C4-2B (cell line): ENCODE data around the gene PKHD1.

ENCODE experiments used
- ZFX ChIP-seq: fragments of 450-650 bp; IDR thresholded peaks from 2 replicates; pipeline ENCODE4 v1.6.1; 2017
- TF ChIP-seq, protein P1 (sequence below): fragments of 450-650 bp; conservative IDR thresholded peaks from 2 replicates; pipeline ENCODE4 v1.5.1; 2017; ENCODE audit warnings: mild to moderate bottlenecking

DNA sequence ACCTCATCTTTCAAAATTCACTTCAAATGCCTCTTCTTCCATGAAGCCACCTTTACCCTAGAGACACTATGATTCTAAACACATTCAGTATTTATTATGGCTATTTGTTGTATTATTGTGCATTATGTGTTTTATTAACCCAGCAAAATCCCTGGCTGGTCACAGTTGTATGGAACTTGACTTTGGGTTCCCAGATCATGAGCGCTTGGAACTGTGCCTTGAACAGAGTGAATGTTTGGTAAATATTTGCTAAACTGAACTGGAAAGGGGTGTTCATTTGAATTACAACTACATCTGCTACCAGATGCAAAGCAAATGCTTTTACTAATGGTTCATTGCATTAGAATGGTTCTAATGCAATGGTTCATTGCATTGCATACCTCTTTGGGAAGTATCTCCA lies 259.8 kb downstream of the PKHD1 start:
- TF ChIP-seq, protein P1, sequence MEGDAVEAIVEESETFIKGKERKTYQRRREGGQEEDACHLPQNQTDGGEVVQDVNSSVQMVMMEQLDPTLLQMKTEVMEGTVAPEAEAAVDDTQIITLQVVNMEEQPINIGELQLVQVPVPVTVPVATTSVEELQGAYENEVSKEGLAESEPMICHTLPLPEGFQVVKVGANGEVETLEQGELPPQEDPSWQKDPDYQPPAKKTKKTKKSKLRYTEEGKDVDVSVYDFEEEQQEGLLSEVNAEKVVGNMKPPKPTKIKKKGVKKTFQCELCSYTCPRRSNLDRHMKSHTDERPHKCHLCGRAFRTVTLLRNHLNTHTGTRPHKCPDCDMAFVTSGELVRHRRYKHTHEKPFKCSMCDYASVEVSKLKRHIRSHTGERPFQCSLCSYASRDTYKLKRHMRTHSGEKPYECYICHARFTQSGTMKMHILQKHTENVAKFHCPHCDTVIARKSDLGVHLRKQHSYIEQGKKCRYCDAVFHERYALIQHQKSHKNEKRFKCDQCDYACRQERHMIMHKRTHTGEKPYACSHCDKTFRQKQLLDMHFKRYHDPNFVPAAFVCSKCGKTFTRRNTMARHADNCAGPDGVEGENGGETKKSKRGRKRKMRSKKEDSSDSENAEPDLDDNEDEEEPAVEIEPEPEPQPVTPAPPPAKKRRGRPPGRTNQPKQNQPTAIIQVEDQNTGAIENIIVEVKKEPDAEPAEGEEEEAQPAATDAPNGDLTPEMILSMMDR: no peak
- TF ChIP-seq ZFX: no peak
